MCF 10A (cell line): Measurements from ENCODE around the gene MPDZ. TPM values are rescaled to one million over a fixed set of nuclear protein-coding genes. Genes with fewer than 3 reads are reported as not detected.

Experiments
- BruUV-seq: library from RNA; stranded (reverse); fragments of 400-500 nt; replicated peaks from 2 replicates; lab custom pipeline; 2021; lab: Mats Ljungman, UMichigan
- CTCF ChIA-PET: fragments of 300-600 bp; sonication (Branson Sonifier 250); formaldehyde crosslinking; extraction: SDS; loops from one replicate; lab custom pipeline; 2021; ENCODE audit warnings: antibody characterized with exemption, inconsistent platforms; lab: Yijun Ruan, JAX
- POLR2A ChIA-PET: fragments of 300-600, 350-650 bp; sonication (Branson Sonifier 250); formaldehyde crosslinking; extraction: SDS; loops from one replicate; lab custom pipeline; 2020; ENCODE audit warnings: antibody characterized with exemption, inconsistent platforms; lab: Yijun Ruan, JAX
- DNase-seq: peaks from one replicate; pipeline ENCODE4 v3.0.0-alpha.2; 2018; ENCODE audit not compliant: unreplicated experiment
- H3K27ac Mint-ChIP-seq: one replicate; pipeline ENCODE4 v1.8.0; 2022; ENCODE audit warnings: mild to moderate bottlenecking, low read depth, mixed read lengths; ENCODE audit not compliant: unreplicated experiment
- H3K27me3 Mint-ChIP-seq: one replicate; pipeline ENCODE4 v1.8.0; 2022; ENCODE audit warnings: mixed read lengths; ENCODE audit not compliant: insufficient read depth, unreplicated experiment
- H3K36me3 Mint-ChIP-seq: one replicate; pipeline ENCODE4 v1.8.0; 2022; ENCODE audit warnings: mild to moderate bottlenecking, moderate library complexity, mixed read lengths; ENCODE audit not compliant: insufficient read depth, unreplicated experiment
- H3K4me1 Mint-ChIP-seq: one replicate; pipeline ENCODE4 v1.8.0; 2022; ENCODE audit warnings: mixed read lengths; ENCODE audit not compliant: insufficient read depth, unreplicated experiment
- H3K4me3 Mint-ChIP-seq: one replicate; pipeline ENCODE4 v1.8.0; 2022; ENCODE audit warnings: mild to moderate bottlenecking, moderate library complexity, mixed read lengths; ENCODE audit not compliant: unreplicated experiment
- H3K9me3 Mint-ChIP-seq: one replicate; pipeline ENCODE4 v1.8.0; 2022; ENCODE audit warnings: mixed read lengths; ENCODE audit not compliant: unreplicated experiment
- CTCF ChIP-seq: fragments of 200-600 bp; IDR thresholded peaks from one replicate; pipeline ENCODE4 v1.8.0; 2022; ENCODE audit warnings: antibody characterized with exemption, mild to moderate bottlenecking; ENCODE audit not compliant: unreplicated experiment
- intact Hi-C: fragments of 100-400 bp; cut with micrococcal nuclease; formaldehyde crosslinking; loops from 2 replicates; pipeline ENCODE4 v1.14.1; 2022
- total RNA-seq: library from RNA; stranded (reverse); gene quantifications from 2 replicates; pipeline ENCODE4 v1.2.3, GENCODE V29; 2022

Gene MPDZ
- total RNA-seq, 1 experiment from 2014 or later, result 8.8 TPM

- no peak overlapping the region for H3K27ac Mint-ChIP-seq
Measured at GRCh38 chr9:13128266-13128860, 151.1 kb downstream of the MPDZ start.

GRCh38 chr9:13127131-13127530, 152.4 kb downstream of the MPDZ start:
- CTCF ChIA-PET, result interaction anchor here (0.7 to 0.9 kb wide), 2 partner anchors 37 to 1490 kb away, joined by 3 read pairs; no protein-coding TSS in a partner anchor
- H3K4me3 Mint-ChIP-seq, result no peak overlapping the region
- no peak for TF ChIP-seq CTCF
- peaks cover 15% of the 10 kb centered on the region for H3K36me3 Mint-ChIP-seq
- no peaks in the 10 kb centered on the region for H3K27me3 Mint-ChIP-seq
- POLR2A ChIA-PET, result no interaction called here
- no peaks in the 10 kb centered on the region for H3K9me3 Mint-ChIP-seq
- no TSS peak for BruUV-seq
- H3K27ac Mint-ChIP-seq, result no peak overlapping the region
- H3K4me1 Mint-ChIP-seq, result no peaks in the 10 kb centered on the region
- DNase-seq, result no peak
- intact Hi-C loops, result no loop called here

More at GRCh38 chr9:13128266-13128860, 151.1 kb downstream of the MPDZ start:
- no peaks in the 10 kb centered on the region for H3K27me3 Mint-ChIP-seq
- no peaks in the 10 kb centered on the region for H3K9me3 Mint-ChIP-seq
- ChIA-PET POLR2A (no interaction called here), CTCF (no interaction called here)
- no peak overlapping the region for H3K4me3 Mint-ChIP-seq
- no TSS peak for BruUV-seq
- no peaks in the 10 kb centered on the region for H3K4me1 Mint-ChIP-seq
- DNase-seq, result no peak
- H3K36me3 Mint-ChIP-seq, result peaks cover 15% of the 10 kb centered on the region
- intact Hi-C loops, result no loop called here
- TF ChIP-seq CTCF, result no peak

- no peak for DNase-seq
- no peaks in the 10 kb centered on the region for H3K27me3 Mint-ChIP-seq
- H3K36me3 Mint-ChIP-seq, result peaks cover 15% of the 10 kb centered on the region
- BruUV-seq, result no TSS peak
- H3K4me1 Mint-ChIP-seq, result no peaks in the 10 kb centered on the region
- TF ChIP-seq CTCF, result no peak
- POLR2A ChIA-PET, result no interaction called here
- intact Hi-C loops, result no loop called here
- no peak overlapping the region for H3K4me3 Mint-ChIP-seq
- H3K27ac Mint-ChIP-seq, result no peak overlapping the region
- CTCF ChIA-PET, result no interaction called here
- no peaks in the 10 kb centered on the region for H3K9me3 Mint-ChIP-seq
Measured at GRCh38 chr9:13125261-13125660, 154.2 kb downstream of the MPDZ start.

GRCh38 chr9:13122756-13123369, 156.6 kb downstream of the MPDZ start:
- intact Hi-C loops, result no loop called here
- no peaks in the 10 kb centered on the region for H3K4me1 Mint-ChIP-seq
- BruUV-seq, result no TSS peak
- no peak overlapping the region for H3K27ac Mint-ChIP-seq
- H3K27me3 Mint-ChIP-seq, result no peaks in the 10 kb centered on the region
- H3K9me3 Mint-ChIP-seq, result no peaks in the 10 kb centered on the region
- no peak overlapping the region for H3K4me3 Mint-ChIP-seq
- ChIA-PET POLR2A (no interaction called here), CTCF (interaction anchor here (0.6 kb wide), 1 partner anchor 8 kb away, joined by 3 read pairs; no protein-coding TSS in a partner anchor)
- peaks cover 16% of the 10 kb centered on the region for H3K36me3 Mint-ChIP-seq
- DNase-seq, result no peak
- TF ChIP-seq CTCF, result no peak
